CD14-positive monocyte (primary cell): ENCODE results near the gene MTLN. TPM values are rescaled to one million over a fixed set of nuclear protein-coding genes. Genes with fewer than 3 reads are reported as not detected.

Experiments used
- DNase-seq, 3 donors: peaks; one replicate each; pipeline ENCODE4 v3.0.0-alpha.2; 2011 to 2022
- H2AFZ ChIP-seq: 2 replicates; pipeline ENCODE4 v1.6.0; 2012; ENCODE audit warnings: mild to moderate bottlenecking, low read depth, low read length, inconsistent platforms; ENCODE audit not compliant: insufficient read depth, poor library complexity, severe bottlenecking
- H3K27ac ChIP-seq, 2 donors: 1 replicate in 1 of 2; 2 replicates in 1 of 2; pipeline ENCODE4 v1.5.1; 2012 to 2013; ENCODE audit warnings: low read length in 2 of 2, control low read depth in 1 of 2, inconsistent platforms in 1 of 2, low read depth in 1 of 2, mild to moderate bottlenecking in 1 of 2
- H3K27me3 ChIP-seq, 2 donors: one replicate each; pipeline versions ENCODE4 v1.6.0 to v1.6.1; 2011 to 2013; ENCODE audit warnings: low read length in 2 of 2; ENCODE audit not compliant: control insufficient read depth in 2 of 2, insufficient read depth in 2 of 2
- H3K36me3 ChIP-seq, 2 donors: replicated peaks in 1 of 2; 1 replicate in 1 of 2; 2 replicates in 1 of 2; pipeline versions ENCODE4 v1.5.1 to v1.6.1; 2012 to 2013; ENCODE audit warnings: low read length in 2 of 2, control low read depth in 1 of 2, inconsistent platforms in 1 of 2, mild to moderate bottlenecking in 1 of 2; ENCODE audit not compliant: insufficient read depth in 2 of 2, control insufficient read depth in 1 of 2
- H3K4me1 ChIP-seq, 2 donors: 1 replicate in 1 of 2; 2 replicates in 1 of 2; pipeline versions ENCODE4 v1.5.1 to v1.6.1; 2012 to 2013; ENCODE audit warnings: low read length in 2 of 2, control low read depth in 1 of 2, inconsistent platforms in 1 of 2, mild to moderate bottlenecking in 1 of 2, moderate library complexity in 1 of 2; ENCODE audit not compliant: insufficient read depth in 2 of 2, control insufficient read depth in 1 of 2
- H3K4me2 ChIP-seq: replicated peaks from 2 replicates; pipeline ENCODE3; 2012; ENCODE audit warnings: low read length, moderate library complexity, mild to moderate bottlenecking; ENCODE audit not compliant: poor library complexity, severe bottlenecking; ENCODE audit errors: extremely low read depth
- H3K4me3 ChIP-seq, 3 experiments: fragments of 200-600 bp in 1 of 3; sonication (generic) in 1 of 3; replicated peaks in 1 of 3; 1 replicate in 2 of 3; 2 replicates in 1 of 3; pipeline ENCODE4 v1.5.1; 2011 to 2013; ENCODE audit warnings: low read length in 3 of 3, mild to moderate bottlenecking in 3 of 3, control low read depth in 2 of 3, low read depth in 2 of 3, inconsistent platforms in 1 of 3, moderate library complexity in 1 of 3
- H3K79me2 ChIP-seq: 2 replicates; pipeline ENCODE4 v1.6.0; 2012; ENCODE audit warnings: mild to moderate bottlenecking, control low read depth, inconsistent platforms, low read length, moderate library complexity; ENCODE audit not compliant: insufficient read depth
- H3K9ac ChIP-seq: 2 replicates; pipeline ENCODE4 v1.6.0; 2017; ENCODE audit warnings: low read length, mild to moderate bottlenecking; ENCODE audit not compliant: insufficient read depth, poor library complexity, severe bottlenecking
- H3K9me3 ChIP-seq, 2 donors: replicated peaks in 1 of 2; 1 replicate in 1 of 2; 2 replicates in 1 of 2; pipeline versions ENCODE4 v1.5.1 to v1.6.1; 2012 to 2013; ENCODE audit warnings: low read length in 2 of 2, control low read depth in 1 of 2; ENCODE audit not compliant: control insufficient read depth in 1 of 2, insufficient read depth in 1 of 2
- H4K20me1 ChIP-seq: 2 replicates; pipeline ENCODE4 v1.6.0; 2012; ENCODE audit warnings: mild to moderate bottlenecking, low read length, control low read depth, moderate library complexity; ENCODE audit not compliant: insufficient read depth
- H3K27ac Mint-ChIP-seq, 7 donors: one replicate each; pipeline ENCODE4 v1.8.0; 2020; ENCODE audit warnings: mild to moderate bottlenecking in 7 of 7, mixed read lengths in 7 of 7, moderate library complexity in 6 of 7, inconsistent platforms in 2 of 7
- H3K27me3 Mint-ChIP-seq, 3 donors: one replicate each; pipeline ENCODE4 v1.8.0; 2021 to 2022; ENCODE audit warnings: low read depth in 3 of 3, mild to moderate bottlenecking in 3 of 3, mixed read lengths in 3 of 3, moderate library complexity in 3 of 3, inconsistent platforms in 1 of 3
- H3K36me3 Mint-ChIP-seq, 2 donors: one replicate each; pipeline ENCODE4 v1.8.0; 2020; ENCODE audit warnings: mixed read lengths in 2 of 2, inconsistent platforms in 1 of 2, mild to moderate bottlenecking in 1 of 2
- H3K4me1 Mint-ChIP-seq: one replicate; pipeline ENCODE4 v1.8.0; 2020; ENCODE audit warnings: mild to moderate bottlenecking, mixed read lengths
- H3K4me3 Mint-ChIP-seq, 2 donors: one replicate each; pipeline ENCODE4 v1.8.0; 2020; ENCODE audit warnings: mild to moderate bottlenecking in 2 of 2, mixed read lengths in 2 of 2, moderate library complexity in 1 of 2
- H3K9me3 Mint-ChIP-seq, 7 donors: one replicate each; pipeline ENCODE4 v1.8.0; 2020 to 2022; ENCODE audit warnings: mixed read lengths in 7 of 7, mild to moderate bottlenecking in 6 of 7, moderate library complexity in 6 of 7, inconsistent platforms in 2 of 7
- CTCF ChIP-seq: fragments of 200-600 bp; IDR thresholded peaks from one replicate; pipeline ENCODE4 v1.8.0; 2022; ENCODE audit warnings: antibody characterized with exemption, mild to moderate bottlenecking
- WGBS: methylation state at CpG from one replicate; pipeline ENCODE4 v1.1.5; 2013; ENCODE audit warnings: missing lambda C conversion rate; ENCODE audit not compliant: insufficient coverage; 5-methylcytosine and 5-hydroxymethylcytosine counted together
- intact Hi-C, 2 donors: fragments of 100-400 bp; cut with micrococcal nuclease; formaldehyde crosslinking; loops; one replicate each; pipeline versions ENCODE4 v1.15.0 to v1.15.1; 2023
- polyA plus RNA-seq, 3 donors: library from polyadenylated mRNA; depleted of rRNA in 1 of 3; unstranded in 2 of 3; stranded (reverse) in 1 of 3; fragments of 300-500 nt in 2 of 3; fragments of >200 nt in 1 of 3; fragmentation: Illumina TruSeq in 2 of 3; gene quantifications; 1 replicate in 2 of 3; 2 replicates in 1 of 3; pipeline ENCODE4 v1.2.3, GENCODE V29; 2012 to 2021

Gene MTLN
- polyA plus RNA-seq, 3 donors: 13.7 to 70.6 (median 51.0) TPM

- no peak for DNase-seq
- H3K27me3 Mint-ChIP-seq: peaks cover 2 to 5% (median 2%) of the 10 kb centered on the region in 3 donors
- Histone ChIP-seq H3K9ac (no peak overlapping the region), H2AFZ (no peak overlapping the region), H3K79me2 (no peaks in the 10 kb centered on the region), H3K27me3 (no peaks in the 10 kb centered on the region), H4K20me1 (no peaks in the 10 kb centered on the region), H3K36me3 (no peaks in the 10 kb centered on the region), H3K4me1 (peaks cover 0 to 3% of the 10 kb centered on the region in 2 donors), H3K27ac (no peak overlapping the region), H3K4me3 (no peak overlapping the region), H3K9me3 (no peaks in the 10 kb centered on the region), H3K4me2 (no peak overlapping the region)
- H3K4me3 Mint-ChIP-seq: no peak overlapping the region
- no peak for TF ChIP-seq CTCF
- peaks cover 0 to 2% (median 0%) of the 10 kb centered on the region in 7 donors for H3K9me3 Mint-ChIP-seq
- WGBS: no CpG with 5 or more reads among the region's 1 CpG
- H3K4me1 Mint-ChIP-seq: peaks cover 3% of the 10 kb centered on the region
- no peak overlapping the region for H3K27ac Mint-ChIP-seq
- H3K36me3 Mint-ChIP-seq: no peaks in the 10 kb centered on the region
- intact Hi-C loops: no loop called here
Measured at GRCh38 chr2:110173523-110173922, 38.8 kb downstream of the MTLN start.

GRCh38 chr2:110172506-110172905, 39.8 kb downstream of the MTLN start:
- Mint-ChIP-seq H3K27ac (no peak overlapping the region), H3K27me3 (peaks cover 2 to 5% (median 2%) of the 10 kb centered on the region in 3 donors), H3K36me3 (no peaks in the 10 kb centered on the region), H3K4me3 (no peak overlapping the region), H3K9me3 (peaks cover 0 to 2% (median 0%) of the 10 kb centered on the region in 7 donors), H3K4me1 (peaks cover 3% of the 10 kb centered on the region)
- Histone ChIP-seq H4K20me1 (no peaks in the 10 kb centered on the region), H3K79me2 (no peaks in the 10 kb centered on the region), H3K27ac (no peak overlapping the region), H3K4me3 (no peak overlapping the region), H2AFZ (no peak overlapping the region), H3K9me3 (no peaks in the 10 kb centered on the region), H3K27me3 (no peaks in the 10 kb centered on the region), H3K9ac (no peak overlapping the region), H3K36me3 (no peaks in the 10 kb centered on the region), H3K4me1 (peaks cover 0 to 3% of the 10 kb centered on the region in 2 donors), H3K4me2 (no peak overlapping the region)
- no peak for DNase-seq
- WGBS: 100% methylated on average over 1 of the region's 6 CpGs
- TF ChIP-seq CTCF: no peak
- intact Hi-C loops: no loop called here
